HEK293 (cell line): ENCODE results near the gene SELENBP1.

ENCODE experiments used
- ZBTB17 ChIP-seq: fragments of 450-650 bp; formaldehyde crosslinking; IDR thresholded peaks from 2 replicates; pipeline ENCODE4 v1.5.1; 2016; ENCODE audit warnings: missing biosample characterization, missing genetic modification characterization
- ZNF184 ChIP-seq: fragments of 450-650 bp; IDR thresholded peaks from 2 replicates; pipeline ENCODE4 v1.5.1; 2018; ENCODE audit warnings: missing biosample characterization, mild to moderate bottlenecking, missing genetic modification characterization
- ZNF302 ChIP-seq: fragments of 450-650 bp; formaldehyde crosslinking; IDR thresholded peaks from 2 replicates; pipeline ENCODE4 v1.5.1; 2016; ENCODE audit warnings: missing biosample characterization, missing genetic modification characterization, low read depth

DNA sequence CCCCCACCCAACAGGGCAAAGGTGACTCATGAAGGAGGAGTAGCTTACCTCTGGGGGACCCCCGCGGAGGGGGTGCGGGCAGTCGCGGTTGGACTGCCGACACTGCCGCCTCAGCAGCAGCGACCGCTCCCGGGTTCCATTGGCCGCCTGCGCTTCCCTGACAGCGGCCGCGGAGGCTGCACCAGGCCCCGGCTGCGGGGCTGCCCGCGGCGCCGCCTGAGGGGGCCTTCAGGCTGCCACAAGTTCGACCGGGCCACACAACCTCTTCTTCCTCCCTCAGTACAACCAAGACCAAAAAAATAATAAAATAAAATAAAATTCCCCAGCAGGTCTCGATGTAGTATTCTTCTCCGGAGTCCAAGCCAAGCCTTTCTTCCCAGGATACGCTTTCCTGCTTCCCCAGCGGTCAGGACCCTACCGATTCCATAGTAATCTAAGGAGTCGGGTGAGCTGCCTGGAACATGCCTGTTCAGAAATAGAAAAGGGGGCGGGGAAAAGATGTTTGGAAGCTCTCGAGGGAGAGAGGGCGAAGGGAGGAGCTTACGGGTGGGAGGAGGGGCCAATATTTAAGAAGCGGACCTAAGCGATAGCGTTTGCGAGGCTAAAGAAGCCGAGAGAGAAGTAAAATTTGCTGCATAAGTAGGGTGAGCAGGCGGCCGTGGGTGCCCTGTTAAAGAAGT lies 45.1 kb downstream of the SELENBP1 start, which contains the start of gene PI4KB:
- TF ChIP-seq ZNF184 (tag by site-specific recombination) (peak; percentile 59; the same call in 1 of the 2 replicates), ZBTB17 (tag by site-specific recombination) (no peak), ZNF302 (no peak)
